ENCODE results near the gene EYS.

The EYS gene

GRCh38 chr6:64930681-64931080, 776.3 kb downstream of the EYS start:
- DNase-seq = no peak

- no peak for DNase-seq
Measured at GRCh38 chr6:64926051-64926450, 781.0 kb downstream of the EYS start.

GRCh38 chr6:64920257-64920656, 786.8 kb downstream of the EYS start:
- no peak for DNase-seq

- DNase-seq = no peak
Measured at GRCh38 chr6:64914124-64914523, 792.9 kb downstream of the EYS start.

- DNase-seq = no peak
Measured at GRCh38 chr6:64912966-64913365, 794.1 kb downstream of the EYS start.

- no peak for DNase-seq
Measured at GRCh38 chr6:64908104-64908503, 798.9 kb downstream of the EYS start.

- no peak for DNase-seq
Measured at GRCh38 chr6:64904616-64905015, 802.4 kb downstream of the EYS start.

- no peak for DNase-seq
Measured at GRCh38 chr6:64902596-64902995, 804.4 kb downstream of the EYS start.

- DNase-seq = no peak
Measured at GRCh38 chr6:64896939-64897338, 810.1 kb downstream of the EYS start.

GRCh38 chr6:64895945-64896344, 811.1 kb downstream of the EYS start:
- DNase-seq = no peak

GRCh38 chr6:64890609-64891008, 816.4 kb downstream of the EYS start:
- DNase-seq = no peak

- DNase-seq = no peak
Measured at GRCh38 chr6:64889144-64889543, 817.9 kb downstream of the EYS start.

- no peak for DNase-seq
Measured at GRCh38 chr6:64874776-64875175, 832.2 kb downstream of the EYS start.

GRCh38 chr6:64872633-64873032, 834.4 kb downstream of the EYS start:
- no peak for DNase-seq

- no peak for DNase-seq
Measured at GRCh38 chr6:64861039-64861651, 845.9 kb downstream of the EYS start.

GRCh38 chr6:64860203-64860602, 846.8 kb downstream of the EYS start:
- no peak for DNase-seq

- DNase-seq = no peak
Measured at GRCh38 chr6:64850121-64850520, 856.9 kb downstream of the EYS start.

GRCh38 chr6:64848467-64848866, 858.6 kb downstream of the EYS start:
- DNase-seq = no peak

- no peak for DNase-seq
Measured at GRCh38 chr6:64847396-64847795, 859.6 kb downstream of the EYS start.

- no peak for DNase-seq
Measured at GRCh38 chr6:64838726-64839125, 868.3 kb downstream of the EYS start.

- no peak for DNase-seq
Measured at GRCh38 chr6:64831680-64832079, 875.3 kb downstream of the EYS start.

- no peak for DNase-seq
Measured at GRCh38 chr6:64817525-64817924, 889.5 kb downstream of the EYS start.

- DNase-seq = no peak
Measured at GRCh38 chr6:64815718-64816117, 891.3 kb downstream of the EYS start.

- no peak for DNase-seq
Measured at GRCh38 chr6:64812138-64812537, 894.9 kb downstream of the EYS start.

- no peak for DNase-seq
Measured at GRCh38 chr6:64811119-64811518, 895.9 kb downstream of the EYS start.

- DNase-seq = no peak
Measured at GRCh38 chr6:64807785-64808184, 899.2 kb downstream of the EYS start.

Measured in NK-92 treated with Interleukin-12 subunit alpha and Interleukin-12 subunit beta, amount 100 ng/mL, for 24 hours (cell line).